Right forelimb (tissue), 1 donor: ENCODE results near the gene TCF12.
A peak's percentile ranks its signal among the peaks of the same experiment; 100 is the strongest.

ENCODE experiments used
- DNase-seq: peaks from one replicate; pipeline ENCODE4 v3.0.0-alpha.2; 2018

TCF12 gene

DNA sequence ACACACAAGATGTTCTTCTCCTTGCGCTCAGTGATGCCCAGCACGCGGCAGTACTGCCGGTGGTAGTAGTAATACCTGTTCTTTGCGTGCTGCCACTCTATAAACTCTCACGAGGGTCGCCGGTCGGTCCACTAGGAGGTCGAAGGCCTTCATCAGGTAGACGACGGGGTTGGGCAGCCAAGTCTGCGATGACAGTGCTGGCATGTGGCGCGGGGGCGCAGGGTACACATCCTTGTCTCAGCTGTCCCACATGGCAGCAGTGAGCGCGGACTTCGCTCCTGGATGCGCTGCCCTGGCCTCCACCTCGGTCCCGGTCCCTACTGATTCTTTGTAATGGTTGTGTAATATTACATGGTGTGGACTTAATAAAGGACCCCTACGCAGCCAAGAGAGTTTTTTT lies 407.8 kb downstream of the TCF12 start:
- no peak for DNase-seq

DNA sequence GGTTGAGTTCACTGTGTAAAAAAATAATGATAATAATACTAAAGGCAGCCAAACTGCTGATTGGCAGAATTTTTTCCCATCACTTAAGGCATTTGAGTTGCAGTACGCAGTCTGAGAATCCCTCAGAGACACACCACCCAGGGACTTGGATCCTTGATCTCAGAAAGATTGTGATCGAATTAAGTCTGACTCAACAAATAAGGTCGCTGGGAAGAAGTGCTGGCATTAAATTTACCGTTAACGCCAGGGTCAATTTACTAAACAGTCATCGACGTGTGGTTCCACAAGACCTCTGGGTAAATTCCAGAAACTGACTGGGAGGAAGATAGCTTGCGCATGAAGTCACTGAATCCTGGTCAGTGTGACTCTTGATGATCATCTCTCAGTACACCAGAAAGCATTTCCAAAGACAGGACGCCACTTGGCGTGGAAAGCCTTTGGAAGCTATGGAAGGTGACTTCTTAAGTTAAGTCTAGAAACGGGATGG lies 409.6 kb downstream of the TCF12 start:
- DNase-seq: no peak

- DNase-seq: no peak
Measured at GRCh38 chr15:57328479-57328878, 410.0 kb downstream of the TCF12 start.

GRCh38 chr15:57328897-57329296 lies 410.5 kb downstream of the TCF12 start:
- no peak for DNase-seq

DNA sequence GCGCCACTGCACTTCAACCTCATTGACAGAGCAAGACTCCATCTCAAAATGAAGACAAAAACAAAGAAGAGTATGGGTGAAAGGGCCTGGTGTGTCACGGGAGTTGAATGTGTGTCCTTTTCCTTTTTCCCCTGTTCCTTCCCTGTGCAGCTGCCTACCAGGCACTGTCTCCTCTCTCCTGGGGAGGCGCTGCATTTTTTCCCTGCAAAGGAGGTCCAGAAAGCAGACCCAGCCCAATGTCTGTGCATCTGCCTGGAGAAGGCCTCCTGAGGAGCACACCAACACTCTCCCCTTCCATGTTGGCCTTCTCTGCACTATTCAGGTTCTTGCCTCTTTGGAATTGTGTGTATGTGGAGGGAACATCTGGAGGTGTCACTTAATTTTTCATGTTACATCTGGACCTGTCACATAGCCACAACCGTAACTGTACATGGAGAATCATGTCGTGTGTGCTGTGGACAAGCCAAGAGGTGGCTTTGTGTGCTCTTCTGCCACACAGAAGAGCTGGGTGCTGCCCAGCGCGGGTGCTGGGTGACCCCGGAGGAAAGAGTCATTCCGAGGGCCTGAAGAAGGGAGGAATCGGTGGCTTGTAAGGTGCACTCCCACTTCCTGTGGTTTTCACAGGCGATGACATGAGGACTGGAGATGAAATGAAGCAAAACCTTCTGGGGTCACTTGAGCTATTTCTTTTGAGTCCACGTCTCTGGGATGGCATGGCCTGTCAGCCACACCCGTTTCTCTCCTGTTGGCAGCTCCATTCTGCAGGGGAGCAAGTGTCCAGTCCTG lies 411.3 kb downstream of the TCF12 start:
- no peak for DNase-seq

DNA sequence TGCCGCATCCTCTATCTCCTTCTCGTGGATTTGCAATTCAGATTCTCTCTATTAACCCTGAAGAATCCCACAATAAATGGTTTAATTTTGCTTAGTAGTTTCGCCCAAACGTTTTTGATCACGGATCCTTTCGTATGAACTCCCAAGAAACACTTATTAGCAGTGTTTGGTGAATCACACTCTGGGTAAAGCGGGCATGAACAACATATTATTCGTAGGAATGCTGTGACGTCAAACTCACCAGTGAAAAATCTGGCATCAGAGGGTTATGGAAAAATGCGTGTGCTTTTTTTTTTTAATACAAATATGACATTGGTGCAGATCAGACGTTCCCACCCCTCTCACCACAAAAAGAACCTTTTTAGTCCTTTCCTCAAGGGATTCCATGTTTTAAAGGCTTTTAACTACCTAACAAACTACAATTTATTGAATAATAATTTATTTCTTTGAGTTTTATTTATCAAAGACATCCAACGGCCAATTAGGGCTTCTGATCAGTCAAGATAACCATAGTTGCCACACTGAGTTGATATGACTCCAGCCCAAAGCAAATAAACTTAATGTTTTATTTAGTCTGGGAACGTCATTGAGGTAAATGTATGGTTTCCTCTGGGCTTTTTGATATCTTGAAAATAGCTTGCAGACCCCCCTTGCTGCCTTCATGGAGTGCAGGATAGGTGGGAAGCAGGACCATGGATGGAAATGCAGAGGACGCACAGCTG lies 412.3 kb downstream of the TCF12 start:
- no peak for DNase-seq

DNA sequence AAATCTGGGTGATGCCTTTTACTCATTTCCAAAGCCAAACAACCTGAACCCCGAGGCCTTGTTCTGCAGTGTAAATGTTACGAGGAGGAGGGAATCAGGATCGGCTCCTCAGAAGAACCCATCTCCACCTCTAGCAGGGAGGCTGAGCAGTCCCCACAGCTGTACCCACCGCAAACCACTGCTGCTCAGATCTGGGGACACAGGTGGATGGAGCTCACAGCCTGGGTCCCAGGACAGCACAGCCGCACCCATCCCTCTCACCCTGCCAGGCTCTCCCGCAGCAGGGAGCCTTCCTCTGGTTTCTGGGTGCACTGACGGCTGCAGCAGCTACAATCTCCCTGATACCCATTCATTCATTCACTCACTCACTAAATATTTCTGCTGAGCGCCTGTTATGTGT lies 413.9 kb downstream of the TCF12 start:
- DNase-seq: no peak

GRCh38 chr15:57333487-57333886 lies 415.0 kb downstream of the TCF12 start:
- no peak for DNase-seq

DNA sequence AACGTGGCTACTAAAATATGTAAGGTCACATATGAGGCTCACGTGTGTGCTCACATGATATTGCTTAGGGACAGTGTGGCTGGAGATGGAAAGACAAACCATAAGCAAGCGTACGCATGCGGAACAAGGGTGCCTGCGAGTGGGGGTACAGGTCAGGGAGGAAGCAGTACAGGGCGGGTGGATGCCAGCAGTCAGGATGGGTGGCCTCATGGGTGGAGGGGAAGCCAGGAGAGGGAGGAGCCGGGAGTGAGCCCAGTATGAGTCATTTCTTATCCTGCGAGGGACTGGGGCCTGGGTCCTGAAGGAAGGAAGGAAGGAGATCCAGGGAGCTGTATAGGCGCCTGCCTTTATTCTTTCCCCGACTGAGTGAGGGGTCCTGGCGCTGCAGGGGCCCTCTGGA lies 415.8 kb downstream of the TCF12 start:
- DNase-seq: no peak

GRCh38 chr15:57335293-57335715 lies 416.9 kb downstream of the TCF12 start:
- DNase-seq: no peak

- no peak for DNase-seq
Measured at GRCh38 chr15:57335719-57336118, 417.3 kb downstream of the TCF12 start.

DNA sequence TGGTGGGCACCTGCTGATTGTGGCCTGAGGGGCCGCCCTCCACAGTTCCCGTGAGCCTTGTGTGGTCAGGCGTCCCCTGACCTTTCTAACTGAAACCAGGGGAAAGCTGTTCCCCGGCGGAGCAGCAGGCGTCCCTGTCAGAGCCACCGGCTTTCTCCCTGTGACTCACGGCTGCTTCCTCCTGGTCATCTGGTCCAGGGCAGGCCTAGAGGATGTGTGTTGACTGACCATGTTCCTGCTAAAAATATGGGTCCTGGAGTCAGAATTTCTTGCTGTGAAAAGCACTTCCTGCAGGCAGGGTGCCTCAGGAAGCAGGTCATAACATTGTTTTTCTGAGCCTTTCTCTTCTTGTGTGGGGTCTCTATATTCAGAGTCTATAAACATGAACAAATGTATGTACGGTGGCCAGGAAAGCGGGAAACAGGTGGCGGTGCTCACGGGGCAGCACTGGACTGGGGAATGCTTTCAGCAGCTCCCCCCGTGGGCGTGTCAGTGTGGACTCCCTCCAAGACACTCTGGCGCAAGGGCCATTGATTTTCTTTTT lies 419.5 kb downstream of the TCF12 start:
- peak; percentile 65 for DNase-seq

DNA sequence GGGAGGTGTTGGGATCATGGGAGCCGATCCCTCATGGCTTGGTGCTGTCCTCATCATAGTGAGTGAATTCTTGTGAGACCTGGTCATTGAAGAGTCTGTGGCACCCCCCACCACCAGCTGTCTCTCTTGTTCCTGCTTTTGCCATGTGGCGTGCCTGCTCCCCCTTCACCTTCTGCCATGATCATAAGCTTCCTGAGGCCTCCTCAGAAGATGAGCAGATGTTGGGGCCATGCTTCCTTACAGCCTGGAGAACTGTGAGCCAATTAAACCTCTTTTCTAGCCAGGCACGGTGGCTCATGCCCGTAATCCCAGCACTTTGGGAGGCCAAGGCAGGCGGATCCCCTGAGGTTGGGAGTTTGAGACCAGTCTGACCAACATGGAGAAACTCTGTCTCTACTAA lies 420.9 kb downstream of the TCF12 start:
- no peak for DNase-seq
